AG04449 (cell line): Measurements from ENCODE around the gene SDR9C7.
"Not testable (repeated sequence)": the region's sequence is repeated elsewhere in the genome, so short reads cannot be mapped to it uniquely, and the experiment has no call there.

Experiments used
- CTCF ChIA-PET: fragments of 350-600 bp; formaldehyde crosslinking; extraction: SDS; loops from one replicate; lab custom pipeline; 2021; ENCODE audit warnings: antibody characterized with exemption; lab: Yijun Ruan, JAX
- POLR2A ChIA-PET: fragments of 400-600, 350-600 bp; formaldehyde crosslinking; extraction: SDS; loops from one replicate; lab custom pipeline; 2020; ENCODE audit warnings: antibody characterized with exemption, inconsistent platforms; lab: Yijun Ruan, JAX
- DNase-seq: peaks from one replicate; pipeline ENCODE4 v3.0.0-alpha.2; 2010; ENCODE audit warnings: low read depth, low spot score
- H3K4me3 ChIP-seq: 2 replicates; pipeline ENCODE4 v1.5.1; 2011; ENCODE audit warnings: low read depth, mild to moderate bottlenecking, control low read depth, low read length
- TF ChIP-seq, protein P1 (sequence below): IDR thresholded peaks from one replicate; pipeline ENCODE4 v1.5.1; 2011; ENCODE audit warnings: mild to moderate bottlenecking, moderate library complexity, low read length, control low read depth, inconsistent platforms; ENCODE audit not compliant: insufficient read depth; ENCODE audit errors: missing control alignments

The SDR9C7 gene

DNA sequence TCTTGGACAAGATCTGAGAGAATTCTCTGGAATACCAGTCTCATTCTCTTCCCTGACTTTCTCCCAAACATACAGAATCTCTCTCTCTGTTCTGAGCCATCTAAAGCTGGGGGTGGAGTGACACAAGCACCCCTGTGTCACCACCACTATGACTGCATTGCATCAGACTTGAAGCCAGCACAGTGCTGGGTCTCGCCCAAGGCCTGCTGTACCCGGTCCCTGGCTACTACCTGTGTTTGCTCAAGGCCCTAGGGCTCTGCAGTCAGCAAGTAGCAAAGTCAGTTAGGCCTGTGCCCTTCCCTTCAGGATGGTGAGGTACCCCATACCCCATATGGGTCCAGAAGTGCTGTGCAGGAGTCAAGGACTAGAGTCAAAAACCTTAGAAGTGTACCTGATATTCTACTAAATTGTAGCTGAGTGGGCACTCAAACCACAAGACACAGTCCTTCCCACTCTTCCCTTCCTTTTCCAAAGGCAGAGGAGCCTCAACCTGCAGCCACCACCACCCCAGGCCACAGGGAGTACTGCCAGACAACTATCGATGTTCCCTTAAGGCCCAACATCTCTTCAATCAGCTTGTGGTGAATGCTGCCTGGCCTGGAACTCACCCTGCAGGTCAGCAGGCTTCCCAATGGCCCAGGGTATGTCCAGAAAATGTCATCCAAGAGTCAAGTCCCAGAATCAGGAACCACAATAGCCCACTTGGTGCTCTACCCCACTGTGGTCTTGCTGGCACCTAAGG lies 44.4 kb upstream of the SDR9C7 start:
- TF ChIP-seq, protein P1, sequence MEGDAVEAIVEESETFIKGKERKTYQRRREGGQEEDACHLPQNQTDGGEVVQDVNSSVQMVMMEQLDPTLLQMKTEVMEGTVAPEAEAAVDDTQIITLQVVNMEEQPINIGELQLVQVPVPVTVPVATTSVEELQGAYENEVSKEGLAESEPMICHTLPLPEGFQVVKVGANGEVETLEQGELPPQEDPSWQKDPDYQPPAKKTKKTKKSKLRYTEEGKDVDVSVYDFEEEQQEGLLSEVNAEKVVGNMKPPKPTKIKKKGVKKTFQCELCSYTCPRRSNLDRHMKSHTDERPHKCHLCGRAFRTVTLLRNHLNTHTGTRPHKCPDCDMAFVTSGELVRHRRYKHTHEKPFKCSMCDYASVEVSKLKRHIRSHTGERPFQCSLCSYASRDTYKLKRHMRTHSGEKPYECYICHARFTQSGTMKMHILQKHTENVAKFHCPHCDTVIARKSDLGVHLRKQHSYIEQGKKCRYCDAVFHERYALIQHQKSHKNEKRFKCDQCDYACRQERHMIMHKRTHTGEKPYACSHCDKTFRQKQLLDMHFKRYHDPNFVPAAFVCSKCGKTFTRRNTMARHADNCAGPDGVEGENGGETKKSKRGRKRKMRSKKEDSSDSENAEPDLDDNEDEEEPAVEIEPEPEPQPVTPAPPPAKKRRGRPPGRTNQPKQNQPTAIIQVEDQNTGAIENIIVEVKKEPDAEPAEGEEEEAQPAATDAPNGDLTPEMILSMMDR: no peak
- no peak overlapping the region for H3K4me3 ChIP-seq
- no peak for DNase-seq
- ChIA-PET CTCF (interaction anchor here (1.6 kb wide), 1 partner anchor 10 kb away, joined by 6 read pairs; no protein-coding TSS in a partner anchor), POLR2A (no interaction called here)

DNA sequence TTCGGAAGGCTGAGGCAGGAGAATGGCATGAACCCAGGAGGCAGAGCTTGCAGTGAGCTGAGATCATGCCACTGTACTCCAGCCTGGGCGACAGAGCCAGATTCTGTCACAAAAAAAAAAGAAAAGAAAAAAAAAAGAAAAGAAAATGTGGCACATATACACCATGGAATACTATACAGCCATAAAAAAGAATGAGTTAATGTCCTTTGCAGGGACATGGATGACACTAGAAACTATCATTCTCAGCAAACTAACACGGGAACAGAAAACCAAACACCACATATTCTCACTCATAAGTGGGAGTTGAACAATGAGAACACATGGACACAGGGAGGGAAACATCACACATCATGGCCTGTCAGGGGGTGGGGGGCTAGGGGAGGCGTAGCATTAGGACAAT lies 43.2 kb upstream of the SDR9C7 start:
- DNase-seq, CTCF ChIA-PET, H3K4me3 ChIP-seq, POLR2A ChIA-PET: not testable (repeated sequence)

DNA sequence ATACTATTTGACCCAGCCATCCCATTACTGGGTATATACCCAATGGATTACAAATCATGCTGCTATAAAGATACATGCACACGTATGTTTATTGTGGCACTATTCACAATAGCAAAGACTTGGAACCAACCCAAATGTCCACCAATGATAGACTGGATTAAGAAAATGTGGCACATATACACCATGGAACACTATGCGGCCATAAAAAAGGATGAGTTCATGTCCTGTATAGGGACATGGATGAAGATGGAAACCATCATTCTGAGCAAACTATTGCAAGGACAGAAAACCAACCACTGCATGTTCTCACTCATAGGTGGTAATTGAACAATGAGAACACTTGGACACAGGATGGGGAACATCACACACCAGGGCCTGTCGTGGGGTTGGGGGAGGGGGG lies 40.0 kb upstream of the SDR9C7 start:
- CTCF ChIA-PET, H3K4me3 ChIP-seq, POLR2A ChIA-PET, DNase-seq: not testable (repeated sequence)

DNA sequence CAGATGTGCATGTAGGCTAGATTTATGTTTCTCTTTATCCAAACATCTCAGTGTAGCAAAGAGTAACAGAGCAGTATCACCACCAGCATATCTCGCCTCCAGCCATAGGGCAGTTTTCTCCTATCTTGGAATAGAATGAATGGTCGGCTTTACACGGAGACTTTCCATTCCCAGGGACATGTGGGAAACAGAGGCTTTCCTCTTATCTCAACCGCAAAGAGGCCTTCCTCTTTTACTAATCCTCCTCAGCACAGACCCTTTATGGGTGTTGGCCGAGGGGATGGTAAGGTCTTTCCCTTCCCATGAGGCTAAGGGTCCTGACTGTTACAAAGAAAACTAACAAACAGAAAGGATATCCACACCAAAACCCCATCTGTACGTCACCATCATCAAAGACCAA lies 34.7 kb upstream of the SDR9C7 start:
- H3K4me3 ChIP-seq, CTCF ChIA-PET, DNase-seq, POLR2A ChIA-PET: not testable (repeated sequence)

DNA sequence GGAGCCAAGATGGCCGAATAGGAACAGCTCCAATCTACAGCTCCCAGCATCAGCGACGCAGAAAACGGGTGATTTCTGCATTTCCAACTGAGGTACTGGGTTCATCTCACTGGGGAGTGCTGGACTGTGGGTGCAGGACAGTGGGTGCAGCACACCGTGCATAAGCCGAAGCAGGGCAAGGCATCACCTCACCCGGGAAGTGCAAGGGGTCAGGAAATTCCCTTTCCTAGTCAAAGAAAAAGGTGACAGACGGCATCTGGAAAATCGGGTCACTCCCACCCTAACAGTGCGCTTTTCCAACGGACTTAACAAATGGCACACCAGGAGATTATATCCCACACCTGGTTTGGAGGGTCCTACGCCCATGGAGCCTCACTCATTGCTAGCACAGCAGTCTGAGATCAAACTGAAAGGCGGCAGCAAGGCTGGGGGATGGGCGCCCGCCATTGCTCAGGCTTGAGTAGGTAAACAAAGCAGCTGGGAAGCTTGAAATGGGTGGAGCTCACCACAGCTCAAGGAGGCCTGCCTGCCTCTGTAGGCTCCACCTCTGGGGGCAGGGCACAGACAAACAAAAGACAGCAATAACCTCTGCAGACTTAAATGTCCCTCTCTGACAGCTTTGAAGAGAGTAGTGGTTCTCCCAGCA lies 31.9 kb upstream of the SDR9C7 start:
- CTCF ChIA-PET, POLR2A ChIA-PET, H3K4me3 ChIP-seq, DNase-seq: not testable (repeated sequence)

DNA sequence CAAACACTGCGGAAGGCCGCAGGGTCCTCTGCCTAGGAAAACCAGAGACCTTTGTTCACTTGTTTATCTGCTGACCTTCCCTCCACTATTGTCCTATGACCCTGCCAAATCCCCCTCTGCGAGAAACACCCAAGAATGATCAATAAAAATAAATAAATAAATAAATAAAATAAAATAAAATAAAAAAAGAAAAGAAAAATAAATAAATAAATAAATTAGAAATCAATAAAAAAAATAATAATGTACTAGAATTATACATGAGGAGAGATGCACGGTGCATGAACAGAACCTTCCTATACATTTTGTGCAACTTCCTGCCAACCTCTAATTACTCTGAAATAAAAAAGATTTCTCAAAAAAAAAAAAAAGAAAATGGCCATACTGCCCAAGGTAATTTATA lies 30.9 kb upstream of the SDR9C7 start:
- H3K4me3 ChIP-seq, DNase-seq, CTCF ChIA-PET, POLR2A ChIA-PET: not testable (repeated sequence)

DNA sequence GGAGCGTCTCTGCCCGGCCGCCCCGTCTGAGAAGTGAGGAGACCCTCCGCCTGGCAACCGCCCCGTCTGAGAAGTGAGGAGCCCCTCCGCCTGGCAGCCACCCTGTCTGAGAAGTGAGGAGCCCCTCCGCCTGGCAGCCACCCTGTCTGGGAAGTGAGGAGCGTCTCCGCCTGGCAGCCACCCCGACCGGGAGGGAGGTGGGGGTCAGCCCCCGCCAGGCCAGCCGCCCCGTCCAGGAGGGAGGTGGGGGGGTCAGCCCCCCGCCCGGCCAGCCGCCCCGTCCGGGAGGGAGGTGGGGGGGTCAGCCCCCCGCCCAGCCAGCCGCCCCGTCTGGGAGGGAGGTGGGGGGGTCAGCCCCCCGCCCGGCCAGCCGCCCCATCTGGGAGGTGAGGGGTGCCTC lies 29.3 kb upstream of the SDR9C7 start:
- CTCF ChIA-PET, DNase-seq, H3K4me3 ChIP-seq: not testable (repeated sequence)

DNA sequence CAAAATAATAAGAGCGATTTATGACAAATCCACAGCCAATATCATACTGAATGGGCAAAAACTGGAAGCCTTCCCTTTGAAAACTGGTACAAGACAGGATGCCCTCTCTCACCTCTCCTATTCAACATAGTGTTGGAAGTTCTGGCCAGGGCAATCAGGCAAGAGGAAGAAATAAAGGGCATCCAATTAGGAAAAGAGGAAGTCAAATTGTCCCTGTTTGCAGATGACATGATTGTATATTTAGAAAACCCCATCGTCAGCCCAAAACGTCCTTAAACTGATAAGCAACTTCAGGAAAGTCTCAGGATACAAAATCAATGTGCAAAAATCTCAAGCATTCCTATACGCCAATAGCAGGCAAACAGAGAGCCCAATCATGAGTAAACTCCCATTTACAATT lies 28.0 kb upstream of the SDR9C7 start:
- not testable (repeated sequence) for H3K4me3 ChIP-seq

More for the DNA sequence above, 29.3 kb upstream of the SDR9C7 start:
- POLR2A ChIA-PET: not testable (repeated sequence)

DNA sequence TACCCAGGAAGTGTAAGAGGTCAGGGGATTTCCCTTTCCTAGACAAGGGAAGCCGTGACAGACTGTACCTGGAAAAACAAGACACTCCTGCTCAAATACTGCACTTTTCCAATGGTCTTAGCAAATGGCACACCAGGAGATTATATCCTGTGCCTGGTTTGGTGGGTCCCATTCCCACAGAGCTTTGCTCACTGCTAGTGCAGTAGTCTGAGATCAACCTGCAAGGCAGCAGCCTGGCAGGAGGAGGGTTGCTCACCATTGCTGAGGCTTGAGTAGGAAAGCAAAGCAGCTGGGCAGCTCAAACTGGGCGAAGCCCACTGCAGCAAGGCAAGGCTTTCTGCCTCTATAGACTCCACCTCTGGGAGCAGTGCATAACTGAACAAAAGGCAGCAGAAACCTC lies 24.2 kb upstream of the SDR9C7 start:
- CTCF ChIA-PET: interaction anchor here (0.8 kb wide), 1 partner anchor 30 kb away, joined by 3 read pairs; no protein-coding TSS in a partner anchor
- TF ChIP-seq, protein P1: no peak
- POLR2A ChIA-PET: no interaction called here
- no peak for DNase-seq
- H3K4me3 ChIP-seq: no peak overlapping the region

More for the DNA sequence above, 28.0 kb upstream of the SDR9C7 start:
- POLR2A ChIA-PET, CTCF ChIA-PET, DNase-seq: not testable (repeated sequence)
